Retina (tissue), 1 donor: ENCODE data around the gene NUP214.
"Not testable (repeated sequence)": the region's sequence is repeated elsewhere in the genome, so short reads cannot be mapped to it uniquely, and the experiment has no call there.

Experiments
- DNase-seq: peaks from one replicate; pipeline ENCODE4 v3.0.0-alpha.2; 2016

NUP214 gene

DNA sequence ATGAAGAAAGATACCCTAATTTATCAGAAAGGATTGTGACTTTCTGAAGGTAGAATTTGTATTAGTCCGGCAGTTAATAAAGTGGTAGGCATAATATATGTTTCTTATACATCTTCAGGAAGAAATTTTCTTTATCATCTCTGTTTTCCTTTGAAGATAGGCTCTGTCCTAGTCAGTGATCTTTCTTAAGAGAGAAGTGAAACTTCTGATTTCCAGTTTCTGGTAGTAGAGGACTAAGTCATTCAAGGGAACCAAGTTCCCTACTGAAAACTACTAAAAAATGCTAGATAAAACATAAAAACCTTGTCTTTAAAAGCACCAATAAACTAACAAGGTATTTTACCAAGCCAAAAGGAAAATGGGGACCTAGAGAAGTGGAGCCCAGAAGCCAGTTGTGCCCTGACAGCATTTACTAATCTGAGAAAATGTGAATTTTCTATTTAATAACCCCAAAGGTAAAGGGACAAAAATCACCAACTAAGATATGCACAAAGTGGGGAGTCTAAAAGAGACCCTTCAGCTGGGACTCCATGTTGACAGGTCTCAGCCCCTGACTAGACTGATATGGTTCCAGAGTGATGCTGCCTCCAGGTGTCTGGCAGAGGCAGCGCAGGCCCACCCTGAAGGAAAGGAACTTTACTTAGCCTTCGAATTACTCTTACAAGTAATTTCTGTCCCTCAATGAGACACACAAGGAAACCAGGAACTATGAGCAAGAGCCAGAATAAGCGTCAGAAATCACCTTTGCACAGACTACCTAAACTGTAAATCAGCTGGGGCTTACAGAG is 78.2 kb downstream of the NUP214 start:
- no peak for DNase-seq

DNA sequence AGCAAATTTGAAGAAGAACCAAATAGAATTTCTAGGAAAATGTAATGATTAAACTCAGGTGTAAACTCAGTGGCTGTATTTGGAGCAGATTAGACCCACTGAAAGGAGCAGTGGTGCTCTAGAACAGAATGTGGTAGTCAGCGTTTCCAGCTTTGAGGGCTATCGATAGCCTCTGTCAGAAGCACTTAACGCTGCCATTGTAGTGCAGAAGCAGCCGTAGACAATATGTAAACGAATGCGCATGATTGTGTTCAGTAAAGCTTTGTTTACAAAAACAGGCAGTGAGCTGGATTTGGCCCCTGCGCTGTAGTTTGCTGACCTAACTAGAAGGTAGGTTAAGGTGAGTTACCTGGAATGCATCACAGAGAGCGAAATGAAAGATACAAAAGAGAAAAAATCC is 78.9 kb downstream of the NUP214 start:
- DNase-seq = no peak

DNA sequence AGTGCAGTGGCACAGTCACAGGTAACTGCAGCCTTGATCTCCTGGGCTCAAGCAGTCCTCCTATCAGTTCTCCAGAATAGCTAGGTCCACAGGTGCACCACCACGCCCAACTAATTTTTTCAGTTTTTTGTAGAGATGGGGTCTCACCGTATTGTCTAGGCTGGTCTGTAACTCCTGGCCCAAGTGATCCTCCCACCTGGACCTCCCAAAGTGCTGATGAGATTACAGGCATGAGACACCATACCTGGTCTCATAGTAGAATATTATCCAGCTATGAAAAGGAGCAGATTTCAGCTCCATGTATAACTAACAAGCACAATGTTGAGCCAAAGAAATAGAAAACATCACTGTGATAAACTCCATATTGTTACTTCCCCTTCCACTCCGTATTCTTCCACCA is 81.1 kb downstream of the NUP214 start:
- no peak for DNase-seq

DNA sequence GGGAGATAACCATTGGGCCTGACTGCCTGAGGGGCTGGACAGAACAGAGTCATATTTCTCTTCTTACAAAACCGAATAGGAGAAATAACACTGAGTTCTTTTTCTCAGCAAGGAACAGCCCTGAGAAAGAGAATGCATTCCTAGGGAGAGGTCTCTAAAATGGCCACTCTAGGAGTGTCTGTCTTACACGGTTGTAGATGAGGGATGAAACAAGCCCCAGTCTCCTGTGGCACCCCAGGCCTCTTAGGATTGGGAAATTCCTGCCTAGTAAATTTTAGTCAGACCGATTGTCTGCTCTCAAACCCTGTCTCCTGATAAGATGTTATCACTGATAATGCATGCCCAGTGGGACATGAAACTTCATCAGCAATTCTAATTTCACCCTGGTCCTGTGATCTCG is 86.5 kb downstream of the NUP214 start:
- not testable (repeated sequence) for DNase-seq

DNA sequence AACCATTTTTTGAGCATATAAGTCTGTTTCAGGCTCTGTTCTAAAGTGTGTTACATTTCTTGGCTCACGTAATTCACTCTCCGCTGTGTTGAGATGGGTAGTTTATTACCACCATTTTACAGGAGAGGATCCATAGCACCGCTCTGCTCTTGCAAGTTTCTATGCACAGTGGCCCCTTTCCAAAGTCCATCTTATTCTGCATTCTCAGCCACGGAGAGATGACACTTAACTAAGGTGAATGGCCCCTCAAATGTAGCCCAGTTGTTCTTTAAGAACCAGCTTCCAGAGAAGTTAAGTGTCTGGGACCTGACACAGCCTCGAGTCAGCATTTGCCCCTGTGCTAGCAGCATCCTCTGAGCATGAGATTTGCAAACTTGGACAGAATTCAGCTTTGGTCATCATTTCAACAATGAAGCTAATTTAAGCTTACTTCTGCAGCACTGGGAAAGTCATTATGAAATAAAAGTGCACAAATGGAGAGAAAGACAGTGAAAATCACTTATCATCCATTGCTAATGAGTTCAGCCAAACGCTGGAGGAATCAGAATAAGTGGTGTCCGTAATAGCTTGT is 89.0 kb downstream of the NUP214 start:
- no peak for DNase-seq

DNA sequence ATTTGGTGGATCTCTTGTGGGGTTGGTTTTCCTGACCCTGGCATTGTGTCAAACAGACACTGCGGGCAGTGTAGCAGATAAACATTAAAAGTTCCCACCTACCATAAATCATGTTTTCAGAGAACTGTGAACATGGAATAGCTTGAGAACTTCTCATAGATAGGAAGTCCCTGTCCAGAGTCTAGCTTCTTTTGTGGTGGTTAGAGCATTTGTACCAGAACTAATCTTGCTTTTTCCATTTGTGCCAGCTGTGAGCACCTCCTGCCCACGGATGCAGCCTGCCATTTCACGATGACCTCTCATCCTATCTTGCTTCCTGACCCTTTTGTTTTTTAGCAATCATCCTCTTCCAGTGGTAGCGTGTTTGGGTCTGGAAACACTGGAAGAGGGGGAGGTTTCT is 89.5 kb downstream of the NUP214 start:
- no peak for DNase-seq

DNA sequence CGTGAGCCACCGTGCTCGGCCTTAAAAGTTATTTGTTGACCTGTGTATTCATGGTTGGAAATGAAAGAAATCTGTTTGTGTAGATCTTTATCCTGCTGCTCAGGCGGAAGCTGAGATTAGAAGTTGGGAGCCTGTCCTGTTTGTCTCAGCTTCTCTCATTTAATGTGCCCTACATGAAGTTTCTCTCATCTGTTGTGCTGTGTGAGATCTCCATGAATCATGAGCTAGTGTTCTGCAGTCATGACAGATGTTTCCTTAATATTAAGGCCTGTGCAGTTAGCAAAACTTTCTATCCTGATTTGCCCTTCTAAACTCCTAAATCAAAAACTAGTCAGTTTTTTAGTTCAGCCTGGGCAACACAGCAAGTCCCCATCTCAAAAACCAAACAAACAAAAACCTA is 91.4 kb downstream of the NUP214 start:
- no peak for DNase-seq

DNA sequence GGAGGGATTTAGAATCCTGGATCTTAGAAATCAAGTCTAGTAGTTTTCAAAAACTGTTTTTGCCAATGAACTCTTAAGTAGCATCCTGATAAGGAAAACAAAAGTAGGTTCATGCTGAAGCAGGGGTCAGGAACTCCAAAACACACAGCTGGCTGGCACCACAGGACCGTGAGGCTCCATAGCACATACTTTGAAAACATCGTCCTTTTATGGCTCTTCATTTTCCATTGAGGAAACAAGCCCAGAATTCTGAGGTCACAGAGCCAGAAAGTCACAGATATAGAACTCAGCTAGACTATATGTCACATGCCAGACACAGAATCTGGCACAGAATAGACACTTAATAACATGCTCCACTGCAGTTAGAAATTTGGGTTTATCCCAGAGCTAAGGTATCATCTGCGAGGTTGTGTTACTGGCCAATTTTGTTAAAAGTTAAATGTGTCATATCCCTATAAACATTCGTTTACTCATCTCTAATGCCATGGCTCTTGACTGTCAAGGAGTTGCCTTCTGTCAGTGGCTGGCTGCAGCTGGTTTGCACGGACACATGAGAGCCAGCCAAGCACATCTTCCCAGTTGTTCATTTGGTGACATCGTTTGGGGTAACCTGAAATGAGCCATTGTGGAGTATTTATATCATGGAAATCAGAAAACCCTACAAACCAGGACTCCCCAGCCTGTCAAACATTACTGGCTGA is 92.1 kb downstream of the NUP214 start:
- no peak for DNase-seq

DNA sequence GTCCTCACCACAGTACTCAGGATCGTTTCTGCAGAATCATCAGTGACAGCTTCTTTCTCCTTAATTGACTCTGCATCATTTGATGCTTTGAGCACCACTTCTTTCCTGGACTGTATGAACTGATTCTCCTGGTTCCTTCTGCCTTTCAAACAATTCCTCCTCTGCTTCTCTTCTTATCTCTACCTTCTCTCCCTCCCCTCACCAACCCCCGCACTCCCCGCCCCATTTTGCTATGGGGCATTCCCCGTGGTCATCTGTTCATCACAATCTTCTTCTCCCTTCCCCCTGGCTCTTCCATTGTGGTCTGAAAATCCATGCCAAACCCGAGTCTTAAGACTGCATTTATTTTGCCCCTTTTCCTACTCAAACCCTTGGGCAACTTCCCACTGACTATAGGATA is 93.0 kb downstream of the NUP214 start:
- DNase-seq = no peak

DNA sequence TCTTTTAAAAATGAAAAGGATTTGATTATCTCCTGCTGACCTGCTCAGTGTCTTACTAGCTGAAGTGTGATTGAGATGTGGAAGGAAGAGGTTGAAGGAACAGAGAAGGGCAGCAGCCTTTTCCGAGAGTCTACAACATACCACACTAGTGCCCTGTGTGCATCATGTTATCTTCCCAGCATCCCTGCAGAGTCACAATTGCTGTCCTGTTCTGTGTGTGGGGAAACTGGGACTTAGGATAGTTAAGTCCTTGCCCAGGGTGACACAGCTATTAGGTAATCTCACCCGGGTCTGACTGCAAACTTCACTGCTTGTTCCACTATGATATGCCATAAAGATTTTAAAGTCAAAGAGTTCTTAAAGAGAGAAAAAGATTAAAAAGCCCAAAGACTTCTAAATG is 95.1 kb downstream of the NUP214 start:
- no peak for DNase-seq

DNA sequence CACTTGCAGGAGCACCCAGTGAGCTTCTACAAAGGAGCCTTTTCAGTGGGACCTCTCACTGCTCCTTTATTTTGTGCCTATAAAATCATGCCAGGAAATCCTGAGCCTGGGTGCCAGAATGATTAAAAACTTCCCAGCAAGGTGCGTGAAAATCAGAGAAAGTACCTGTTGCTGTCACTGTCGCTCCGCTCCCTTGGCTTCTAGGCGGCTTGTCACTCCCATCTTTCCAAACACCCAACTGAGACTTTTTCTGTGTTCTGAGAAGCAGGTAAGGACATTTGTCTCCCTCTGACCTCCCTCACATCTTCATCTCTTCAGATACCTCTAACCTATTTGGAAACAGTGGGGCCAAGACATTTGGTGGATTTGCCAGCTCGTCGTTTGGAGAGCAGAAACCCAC is 97.1 kb downstream of the NUP214 start:
- no peak for DNase-seq

DNA sequence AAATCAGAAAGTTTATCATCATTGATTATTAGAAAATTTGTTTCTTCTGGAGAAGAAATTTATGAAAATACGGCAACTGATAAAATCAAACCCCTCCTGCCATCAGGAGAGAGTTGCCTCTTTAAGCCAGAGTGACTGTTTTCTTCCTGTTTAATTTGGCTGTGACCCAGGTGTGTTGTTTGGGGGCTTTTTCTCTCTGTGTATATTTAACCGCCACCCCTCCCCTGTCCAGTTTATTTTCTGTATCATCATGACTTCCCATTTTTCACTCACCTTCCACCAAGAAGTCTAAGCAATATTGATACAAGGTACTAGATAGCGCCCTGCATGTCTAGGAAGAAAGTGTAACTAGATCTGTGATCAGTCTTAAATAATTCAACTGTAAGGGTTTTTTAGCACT is 100.8 kb downstream of the NUP214 start:
- no peak for DNase-seq

DNA sequence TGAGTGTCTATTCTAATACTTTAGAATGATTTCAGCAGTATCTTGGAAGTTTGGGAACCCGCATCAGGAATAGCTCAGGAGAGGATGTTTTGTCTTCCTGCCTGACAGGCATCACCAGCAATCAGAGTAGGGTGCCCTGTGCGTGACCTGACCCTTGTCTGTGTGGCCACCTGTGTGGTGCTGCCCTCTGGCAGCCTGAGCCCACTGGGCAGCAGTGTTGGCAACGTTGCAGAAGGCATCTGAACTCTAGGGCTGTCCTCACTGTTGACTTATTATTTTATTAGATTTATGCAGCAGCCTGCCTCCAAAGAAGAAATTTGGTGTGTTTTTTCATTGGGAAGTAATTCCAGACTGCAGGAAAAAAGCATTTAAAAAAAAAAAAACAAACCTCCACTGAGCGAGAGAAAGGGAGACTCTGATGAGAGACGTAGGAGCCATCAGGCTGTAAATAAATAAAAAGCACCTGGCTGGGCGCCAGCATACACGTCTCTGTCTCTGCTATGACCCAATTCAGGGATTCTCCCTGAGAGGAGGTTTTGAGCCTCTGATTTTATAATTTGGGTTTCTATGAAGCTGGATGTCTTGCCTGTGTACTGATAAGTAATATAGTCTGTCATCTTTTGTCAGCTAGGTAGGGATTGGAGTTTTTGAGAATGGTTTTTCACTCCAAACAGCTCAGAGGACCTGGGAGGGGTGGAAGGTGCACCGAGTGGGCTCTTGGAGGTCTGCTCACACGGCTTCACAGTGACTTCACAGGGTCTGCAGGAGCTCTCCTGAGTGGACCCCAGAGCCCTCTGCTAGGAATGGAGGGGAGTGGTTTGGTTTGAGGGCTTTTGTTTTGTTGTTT is 101.9 kb downstream of the NUP214 start:
- peak; percentile 27 for DNase-seq

DNA sequence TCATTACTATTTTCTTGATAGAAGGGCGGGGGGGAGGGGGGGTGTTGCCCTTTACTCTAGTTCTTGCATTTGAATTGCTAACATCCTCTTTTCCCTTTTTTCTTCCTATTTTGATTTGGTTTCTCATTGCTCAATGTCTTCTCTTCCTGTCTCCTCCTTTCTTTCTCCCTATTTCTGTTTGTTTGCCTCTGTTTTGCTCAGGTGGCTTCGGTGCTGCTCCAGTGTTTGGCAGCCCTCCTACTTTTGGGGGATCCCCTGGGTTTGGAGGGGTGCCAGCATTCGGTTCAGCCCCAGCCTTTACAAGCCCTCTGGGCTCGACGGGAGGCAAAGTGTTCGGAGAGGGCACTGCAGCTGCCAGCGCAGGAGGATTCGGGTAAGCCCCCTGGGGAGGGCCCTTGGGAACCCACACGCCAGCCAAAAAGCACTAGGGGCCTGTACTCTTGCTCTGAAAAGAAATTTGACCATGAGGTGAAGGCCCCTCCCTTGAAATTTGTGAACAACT is 102.6 kb downstream of the NUP214 start:
- no peak for DNase-seq

DNA sequence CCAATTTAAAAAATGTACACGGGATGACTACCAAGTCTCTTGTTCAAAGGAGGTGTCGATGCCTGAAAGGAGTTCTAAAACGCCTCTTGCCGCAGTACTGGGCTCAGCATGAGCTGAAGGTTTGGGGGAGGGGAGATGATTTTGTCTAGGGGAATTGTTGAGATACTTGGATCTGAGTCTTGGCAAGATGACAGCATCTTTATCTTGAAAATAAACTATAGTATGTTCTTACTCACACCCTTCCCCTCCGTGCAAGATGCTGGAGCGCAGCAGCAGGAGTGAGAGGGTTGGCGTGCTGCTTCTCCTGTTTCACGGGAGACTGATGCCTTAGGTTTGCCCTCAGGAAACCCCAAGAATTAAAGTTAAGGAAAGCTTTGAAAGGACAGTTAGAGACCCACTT is 103.6 kb downstream of the NUP214 start:
- no peak for DNase-seq

DNA sequence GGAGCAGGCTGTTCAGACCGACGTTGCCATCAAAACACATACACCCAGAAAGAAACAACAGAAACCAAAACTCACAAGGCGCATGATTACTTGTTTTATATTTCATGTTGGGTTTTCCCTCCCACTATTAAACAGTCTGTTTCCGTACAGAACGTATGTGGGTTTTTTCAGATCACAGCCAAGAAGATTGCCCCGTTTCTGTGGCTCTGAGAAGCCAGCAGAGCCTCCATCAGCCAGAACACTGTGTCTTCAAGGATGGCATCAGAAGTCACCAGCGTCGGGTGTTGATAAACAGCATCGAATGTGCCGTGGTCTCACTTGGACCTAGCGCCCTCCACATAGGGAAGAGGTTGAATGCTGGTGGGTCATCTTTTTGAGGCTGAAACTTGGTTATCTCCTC is 108.2 kb downstream of the NUP214 start:
- no peak for DNase-seq

DNA sequence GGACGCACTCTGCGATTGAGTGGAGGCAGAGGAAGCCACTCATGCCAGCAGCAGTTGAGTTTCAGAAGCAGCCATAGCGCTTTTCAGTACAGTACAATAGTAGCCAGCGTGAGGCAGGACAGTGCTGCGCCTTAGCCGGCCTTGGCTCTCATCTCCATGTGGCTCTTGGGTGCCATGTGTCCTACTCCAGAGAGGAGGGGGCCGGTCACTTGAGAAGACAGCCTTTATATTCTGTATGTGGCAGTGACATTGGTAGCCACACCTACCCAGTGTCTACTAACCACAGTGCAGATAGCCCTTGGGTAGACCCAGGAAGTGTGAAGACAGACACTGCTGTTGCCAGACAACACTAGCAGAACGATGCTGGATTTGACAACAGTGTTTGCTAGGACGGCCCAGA is 108.6 kb downstream of the NUP214 start:
- no peak for DNase-seq

DNA sequence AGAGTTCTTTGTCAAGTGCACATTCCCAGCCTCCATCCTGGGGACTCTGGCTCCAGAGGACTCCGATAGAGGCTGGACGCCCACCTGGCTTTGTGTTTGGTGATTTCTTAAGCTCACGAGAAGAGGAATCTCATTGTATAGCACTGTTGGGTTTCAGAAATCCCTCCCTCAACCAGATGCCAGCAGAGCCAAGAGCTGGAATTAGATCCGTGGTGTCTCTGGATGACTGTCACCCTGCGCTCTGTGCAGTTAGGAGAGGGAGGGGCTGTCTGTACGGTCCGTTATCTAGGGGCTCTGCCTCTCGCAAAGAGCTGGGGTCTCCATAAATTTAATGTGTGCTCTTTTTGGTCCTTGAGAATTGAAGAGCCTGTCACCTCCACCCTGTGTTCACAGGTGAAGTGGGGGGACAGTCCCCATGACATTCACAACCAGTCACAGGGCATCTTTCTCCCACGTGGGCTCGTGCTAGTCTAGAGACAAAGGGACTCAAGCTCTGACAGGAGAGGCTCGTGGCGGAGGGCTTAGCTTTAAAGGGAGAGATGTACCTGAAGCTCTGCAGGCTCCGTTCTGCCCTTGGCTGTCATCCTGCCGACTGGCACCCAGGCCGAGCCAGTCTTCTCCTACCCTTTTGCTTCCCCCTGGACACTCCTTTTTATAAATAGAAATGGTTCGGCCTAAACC is 109.6 kb downstream of the NUP214 start:
- no peak for DNase-seq

DNA sequence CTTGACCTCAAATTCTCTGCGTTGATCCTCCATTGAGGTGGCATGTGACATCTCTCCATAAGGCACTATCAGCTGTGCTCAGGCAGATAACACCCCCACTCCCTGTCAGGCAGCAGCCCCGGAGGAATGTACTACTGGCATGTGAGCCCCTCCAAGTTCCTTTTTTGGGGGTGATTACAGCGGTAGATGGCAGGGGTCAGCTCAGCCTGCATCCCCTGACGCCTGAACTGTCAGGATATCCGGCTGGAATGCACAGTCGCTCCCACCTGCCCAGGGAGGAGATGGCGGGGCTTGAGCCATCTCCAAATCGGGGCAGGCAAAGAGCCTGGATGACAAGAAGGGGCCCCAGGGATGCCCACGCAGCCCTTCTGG is 110.1 kb downstream of the NUP214 start:
- DNase-seq = no peak

DNA sequence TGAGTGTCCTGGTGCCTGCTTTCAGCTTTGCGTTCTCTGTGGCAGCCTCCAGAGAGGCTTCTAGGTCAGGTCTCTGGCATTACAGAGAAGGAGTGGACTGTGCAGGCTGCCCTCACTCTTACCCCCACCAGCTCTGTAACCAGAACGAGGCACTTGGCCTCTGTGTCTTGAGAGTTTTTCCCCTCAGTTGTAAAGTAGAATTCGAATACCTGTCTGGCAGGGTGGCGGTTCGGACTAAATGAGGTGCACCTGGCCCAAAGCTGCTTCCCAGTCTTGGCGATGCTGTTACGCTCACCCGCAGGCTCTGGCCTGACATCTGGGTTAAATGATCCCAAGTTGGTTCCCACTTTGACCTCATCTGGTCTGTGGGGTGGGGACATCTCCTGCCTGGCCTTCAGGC is 110.8 kb downstream of the NUP214 start:
- DNase-seq = no peak

DNA sequence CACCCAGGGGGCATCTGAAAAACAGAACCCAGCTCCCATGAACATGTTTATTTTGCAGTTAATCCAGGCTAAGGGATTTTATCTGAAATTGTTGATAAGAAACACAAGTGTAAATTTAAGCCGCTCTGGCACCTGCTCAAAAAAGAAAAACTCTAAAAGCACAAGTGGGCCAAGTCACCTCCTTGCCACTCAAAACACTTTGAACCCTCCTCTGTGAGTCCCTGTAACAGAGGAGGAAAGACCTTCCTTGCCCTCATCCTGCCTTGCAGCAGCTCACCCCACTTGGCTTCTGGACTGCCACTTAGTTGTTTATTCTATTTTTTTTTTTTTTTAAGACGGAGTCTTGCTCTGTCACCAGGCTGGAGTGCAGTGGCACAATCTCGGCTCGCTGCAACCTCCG is 111.4 kb downstream of the NUP214 start:
- DNase-seq = no peak

DNA sequence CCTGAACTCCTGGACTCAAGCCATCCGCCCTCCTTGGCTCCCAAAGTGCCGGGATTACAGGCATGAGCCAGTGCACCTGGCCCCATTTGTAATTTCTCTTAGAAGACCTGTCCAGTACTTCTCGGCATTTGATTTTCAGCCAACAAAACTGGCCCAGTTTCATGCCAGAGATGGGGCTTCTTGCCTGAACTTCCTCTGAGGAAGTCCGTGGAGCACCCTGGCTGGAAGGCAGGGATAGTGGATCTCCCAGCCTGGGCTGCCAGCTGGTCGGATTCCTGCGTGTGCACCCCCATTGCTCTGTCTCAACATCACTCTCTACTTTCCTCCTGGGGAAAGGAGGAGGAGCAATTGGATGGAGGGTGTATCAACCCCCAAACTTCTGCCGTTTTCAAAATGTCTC is 111.9 kb downstream of the NUP214 start:
- DNase-seq = no peak

DNA sequence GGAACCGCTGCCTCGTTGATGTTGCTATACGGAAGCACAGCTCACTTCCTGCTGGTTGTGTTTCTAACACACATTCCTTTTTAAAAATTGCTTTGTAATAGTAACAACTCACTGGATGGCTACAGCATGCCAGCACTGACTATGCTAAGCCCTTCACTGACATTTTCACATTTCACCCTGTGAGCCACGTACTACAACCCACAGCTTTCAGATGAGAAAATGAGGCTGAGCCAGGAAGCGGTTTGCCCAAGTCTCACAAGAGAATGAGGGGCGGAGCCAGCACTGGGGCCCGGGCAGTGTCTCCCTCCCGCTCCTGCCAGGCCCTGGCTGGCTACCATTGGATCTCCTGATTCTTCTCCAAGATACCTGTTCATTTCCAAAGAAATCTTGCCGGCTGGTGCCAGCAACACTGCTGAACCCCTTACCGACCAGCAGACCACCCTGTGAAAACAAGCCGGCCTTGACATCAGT is 112.6 kb downstream of the NUP214 start:
- DNase-seq = no peak
